ENCODE measurements around the gene CHMP4A. TPM values are rescaled to one million over a fixed set of nuclear protein-coding genes. Genes with fewer than 3 reads are reported as not detected.

The CHMP4A gene
- total and polyA plus RNA-seq, 2 of the 13 experiments (the other 11 are each of a cell fraction or from before 2014, with no cell fraction given): 83.6 to 113 TPM

DNA sequence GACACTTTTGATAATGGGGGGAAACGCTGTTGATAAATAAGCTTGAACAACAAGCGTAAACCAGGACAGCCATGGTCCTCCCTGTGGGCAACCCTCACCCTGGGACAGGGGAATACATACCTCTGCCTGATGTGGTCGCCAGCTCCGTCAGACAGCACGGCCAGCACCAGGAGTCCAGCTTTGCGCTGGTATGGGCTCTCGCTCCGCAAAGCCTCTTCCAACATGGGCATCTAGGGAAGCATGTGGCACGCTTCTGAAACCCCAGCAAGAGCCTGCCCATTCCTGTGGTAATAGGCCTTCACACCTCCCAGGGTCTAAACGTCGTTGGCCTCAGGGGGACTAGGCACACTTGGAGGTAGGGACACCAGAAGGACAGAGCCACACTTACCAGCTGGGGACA is 27.5 kb downstream of the CHMP4A start:
- Histone ChIP-seq H3K9me3 (ENCODE audit: low read length) (no peaks in the 10 kb centered on the region), H3K27ac (ENCODE audit: extremely low read length, insufficient read depth, low read length) (no peak overlapping the region), H3K27me3 (ENCODE audit: control insufficient read depth in 1 of 2, insufficient read depth in 2 of 2, low read length in 2 of 2) (no peaks in the 10 kb centered on the region), H4K20me1 (ENCODE audit: insufficient read depth, low read length) (no peaks in the 10 kb centered on the region), H3K4me1 (ENCODE audit: insufficient read depth, low read length) (peaks cover 24% of the 10 kb centered on the region), H2AFZ (ENCODE audit: low read length) (no peak overlapping the region), H3K4me2 (ENCODE audit: low read depth, low read length) (no peak overlapping the region), H3K9ac (ENCODE audit: insufficient read depth, low read depth, low read length) (no peak overlapping the region), H3K4me3 (replicated peaks in 1 of 3; ENCODE audit: insufficient read depth in 1 of 3, low read depth in 2 of 3, low read length in 3 of 3) (no peak overlapping the region), H3K36me3 (replicated peaks in 1 of 2; ENCODE audit: control insufficient read depth in 1 of 2, insufficient read depth in 2 of 2, low read length in 2 of 2) (peaks cover 71 to 75% of the 10 kb centered on the region in 2 experiments), H3K79me2 (ENCODE audit: insufficient read depth, low read length) (peaks cover 15% of the 10 kb centered on the region)
- 92% methylated on average over 11 of the region's 11 CpGs for WGBS (ENCODE audit: low lambda C conversion rate)
- ATAC-seq (no peak), DNase-seq (ENCODE audit: low spot score) (no peak), FAIRE-seq (no peak)
- intact Hi-C loops (cut with micrococcal nuclease; ENCODE audit: unreplicated experiment): no loop called here
- TF ChIP-seq FIP1L1 (IDR thresholded peaks at IDR 0.05; ENCODE audit: borderline replicate concordance, insufficient read depth, low read depth, low read length): no peak
- TF ChIP-seq KDM4B (CRISPR knock-in tag; IDR thresholded peaks at IDR 0.05): no peak
- no peak for TF ChIP-seq MIER3 (CRISPR knock-in tag; IDR thresholded peaks at IDR 0.05; ENCODE audit: borderline replicate concordance)
- 0 out of 2 replicates have a peak, but pooled peaks have one; percentile 20 for TF ChIP-seq EED (CRISPR knock-in tag; IDR thresholded peaks at IDR 0.05)
- 0 out of 2 replicates have a peak, but pooled peaks have one; percentile 6 for TF ChIP-seq ZNF329 (CRISPR knock-in tag; IDR thresholded peaks at IDR 0.05; ENCODE audit: low read depth)
- TF ChIP-seq, protein P1, sequence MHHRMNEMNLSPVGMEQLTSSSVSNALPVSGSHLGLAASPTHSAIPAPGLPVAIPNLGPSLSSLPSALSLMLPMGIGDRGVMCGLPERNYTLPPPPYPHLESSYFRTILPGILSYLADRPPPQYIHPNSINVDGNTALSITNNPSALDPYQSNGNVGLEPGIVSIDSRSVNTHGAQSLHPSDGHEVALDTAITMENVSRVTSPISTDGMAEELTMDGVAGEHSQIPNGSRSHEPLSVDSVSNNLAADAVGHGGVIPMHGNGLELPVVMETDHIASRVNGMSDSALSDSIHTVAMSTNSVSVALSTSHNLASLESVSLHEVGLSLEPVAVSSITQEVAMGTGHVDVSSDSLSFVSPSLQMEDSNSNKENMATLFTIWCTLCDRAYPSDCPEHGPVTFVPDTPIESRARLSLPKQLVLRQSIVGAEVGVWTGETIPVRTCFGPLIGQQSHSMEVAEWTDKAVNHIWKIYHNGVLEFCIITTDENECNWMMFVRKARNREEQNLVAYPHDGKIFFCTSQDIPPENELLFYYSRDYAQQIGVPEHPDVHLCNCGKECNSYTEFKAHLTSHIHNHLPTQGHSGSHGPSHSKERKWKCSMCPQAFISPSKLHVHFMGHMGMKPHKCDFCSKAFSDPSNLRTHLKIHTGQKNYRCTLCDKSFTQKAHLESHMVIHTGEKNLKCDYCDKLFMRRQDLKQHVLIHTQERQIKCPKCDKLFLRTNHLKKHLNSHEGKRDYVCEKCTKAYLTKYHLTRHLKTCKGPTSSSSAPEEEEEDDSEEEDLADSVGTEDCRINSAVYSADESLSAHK (CRISPR knock-in tag; IDR thresholded peaks at IDR 0.05; ENCODE audit: borderline replicate concordance): no peak
- TF ChIP-seq TBP (CRISPR knock-in tag; IDR thresholded peaks at IDR 0.05): no peak
- no peak for TF ChIP-seq ZNF292 (CRISPR knock-in tag; IDR thresholded peaks at IDR 0.05; ENCODE audit: borderline replicate concordance, low read depth)
- TF ChIP-seq, protein P2, sequence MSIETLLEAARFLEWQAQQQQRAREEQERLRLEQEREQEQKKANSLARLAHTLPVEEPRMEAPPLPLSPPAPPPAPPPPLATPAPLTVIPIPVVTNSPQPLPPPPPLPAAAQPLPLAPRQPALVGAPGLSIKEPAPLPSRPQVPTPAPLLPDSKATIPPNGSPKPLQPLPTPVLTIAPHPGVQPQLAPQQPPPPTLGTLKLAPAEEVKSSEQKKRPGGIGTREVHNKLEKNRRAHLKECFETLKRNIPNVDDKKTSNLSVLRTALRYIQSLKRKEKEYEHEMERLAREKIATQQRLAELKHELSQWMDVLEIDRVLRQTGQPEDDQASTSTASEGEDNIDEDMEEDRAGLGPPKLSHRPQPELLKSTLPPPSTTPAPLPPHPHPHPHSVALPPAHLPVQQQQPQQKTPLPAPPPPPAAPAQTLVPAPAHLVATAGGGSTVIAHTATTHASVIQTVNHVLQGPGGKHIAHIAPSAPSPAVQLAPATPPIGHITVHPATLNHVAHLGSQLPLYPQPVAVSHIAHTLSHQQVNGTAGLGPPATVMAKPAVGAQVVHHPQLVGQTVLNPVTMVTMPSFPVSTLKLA (IDR thresholded peaks at IDR 0.05): no peak
- no peak for TF ChIP-seq ZNF496 (CRISPR knock-in tag; IDR thresholded peaks at IDR 0.05; ENCODE audit: insufficient replicate concordance)
- TF ChIP-seq RFX3 (CRISPR knock-in tag; IDR thresholded peaks at IDR 0.05): no peak
- in situ Hi-C loops (cut with HindIII; ENCODE audit: extremely low pct_ligation_motif_present, low pct_unique_long_range_greater_than_20kb): no loop called here
- BruUV-seq (replicated peaks): no TSS peak
- ChIA-PET CTCF (ENCODE audit: low intra/inter-chr PET ratio, low total read pairs) (no interaction called here), POLR2A (interaction anchor here (0.9 to 8.1 kb wide), 7 partner anchors 8 to 71 kb away, joined by 3 to 65 read pairs (median 11); partner anchors contain the start of genes CHMP4A, DCAF11, EMC9 and IRF9)

Measured in HepG2 (cell line).